WI38 (cell line): Measurements from ENCODE around the gene CTSV.
"Not testable (repeated sequence)": the region's sequence is repeated elsewhere in the genome, so short reads cannot be mapped to it uniquely, and the experiment has no call there.

ENCODE experiments used
- H3K4me3 ChIP-seq: 2 replicates; pipeline ENCODE4 v1.5.1; 2011; ENCODE audit warnings: low read depth, mild to moderate bottlenecking, control low read depth, low read length
- TF ChIP-seq, protein P1 (sequence below): IDR thresholded peaks from 2 replicates; pipeline ENCODE4 v1.5.1; 2012; ENCODE audit warnings: low read depth, mild to moderate bottlenecking, control low read depth, low read length

Gene CTSV

DNA sequence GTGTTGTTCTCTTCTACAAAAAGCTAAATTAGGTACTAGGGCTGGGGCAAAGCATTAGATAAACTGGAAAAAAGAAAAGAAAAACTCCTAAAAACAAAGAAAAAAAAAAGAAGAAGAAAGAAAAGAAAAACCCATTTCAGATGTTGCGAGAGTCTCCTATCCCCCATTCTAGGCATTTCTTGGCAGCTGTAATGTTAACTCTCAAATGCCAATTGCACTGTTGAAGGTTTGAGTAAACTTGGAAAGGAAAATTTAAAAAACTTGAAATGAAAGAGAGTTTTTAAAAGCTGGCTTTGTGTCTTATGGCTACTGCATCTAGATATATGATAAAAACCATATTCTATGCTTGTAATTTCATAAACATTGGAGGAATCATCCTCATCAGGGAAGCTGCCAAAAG, 34.6 kb upstream of the CTSV start:
- no peak overlapping the region for H3K4me3 ChIP-seq
- TF ChIP-seq, protein P1, sequence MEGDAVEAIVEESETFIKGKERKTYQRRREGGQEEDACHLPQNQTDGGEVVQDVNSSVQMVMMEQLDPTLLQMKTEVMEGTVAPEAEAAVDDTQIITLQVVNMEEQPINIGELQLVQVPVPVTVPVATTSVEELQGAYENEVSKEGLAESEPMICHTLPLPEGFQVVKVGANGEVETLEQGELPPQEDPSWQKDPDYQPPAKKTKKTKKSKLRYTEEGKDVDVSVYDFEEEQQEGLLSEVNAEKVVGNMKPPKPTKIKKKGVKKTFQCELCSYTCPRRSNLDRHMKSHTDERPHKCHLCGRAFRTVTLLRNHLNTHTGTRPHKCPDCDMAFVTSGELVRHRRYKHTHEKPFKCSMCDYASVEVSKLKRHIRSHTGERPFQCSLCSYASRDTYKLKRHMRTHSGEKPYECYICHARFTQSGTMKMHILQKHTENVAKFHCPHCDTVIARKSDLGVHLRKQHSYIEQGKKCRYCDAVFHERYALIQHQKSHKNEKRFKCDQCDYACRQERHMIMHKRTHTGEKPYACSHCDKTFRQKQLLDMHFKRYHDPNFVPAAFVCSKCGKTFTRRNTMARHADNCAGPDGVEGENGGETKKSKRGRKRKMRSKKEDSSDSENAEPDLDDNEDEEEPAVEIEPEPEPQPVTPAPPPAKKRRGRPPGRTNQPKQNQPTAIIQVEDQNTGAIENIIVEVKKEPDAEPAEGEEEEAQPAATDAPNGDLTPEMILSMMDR, result no peak

DNA sequence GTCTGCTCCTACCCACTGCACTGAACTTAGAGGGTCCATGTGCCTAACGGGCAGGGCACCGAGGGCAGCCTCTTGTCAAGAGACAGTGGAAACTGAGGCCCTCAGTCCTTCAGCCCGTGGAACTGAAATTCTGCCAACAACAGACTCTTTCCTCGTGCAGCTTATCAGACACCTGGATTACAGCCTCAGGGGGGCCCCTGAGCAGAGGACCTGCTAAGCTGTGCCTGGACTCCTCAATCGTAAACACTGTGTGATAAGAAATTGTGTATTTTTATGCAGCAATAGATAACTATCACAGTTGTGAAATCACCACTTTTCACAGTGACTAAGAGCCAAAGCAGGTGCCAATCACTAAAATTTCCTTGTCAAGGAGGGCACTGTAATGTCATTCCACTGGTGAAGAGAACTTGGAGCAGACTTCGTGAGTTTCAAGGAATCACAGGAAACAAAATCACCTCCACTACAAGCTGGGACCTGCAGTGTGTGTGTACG, 33.4 kb upstream of the CTSV start:
- TF ChIP-seq, protein P1, result no peak
- no peak overlapping the region for H3K4me3 ChIP-seq

- not testable (repeated sequence) for H3K4me3 ChIP-seq
These were observed 31.4 kb upstream of the CTSV start for GRCh38 chr9:97070325-97070724.

DNA sequence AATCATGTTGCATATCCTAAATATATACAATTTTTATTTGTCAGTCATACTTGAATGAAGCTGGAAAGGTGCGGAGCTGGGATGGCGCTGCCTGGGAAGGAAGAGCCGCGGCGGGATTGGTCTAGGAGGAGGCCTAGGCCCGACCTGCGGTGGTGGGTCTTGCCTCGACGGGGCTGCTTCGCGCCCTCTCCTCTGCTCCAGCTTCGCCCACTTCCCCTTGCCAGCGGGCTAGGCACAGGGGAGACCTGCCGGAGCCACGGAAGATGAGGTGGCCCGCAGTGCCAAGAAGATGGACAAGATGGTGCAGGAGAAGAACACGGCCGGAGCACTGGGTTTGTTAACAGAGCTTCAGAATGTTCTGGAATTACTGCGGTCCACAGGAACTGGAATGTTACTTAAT, 28.5 kb upstream of the CTSV start:
- H3K4me3 ChIP-seq, result no peak overlapping the region
- TF ChIP-seq, protein P1, result no peak

- no peak overlapping the region for H3K4me3 ChIP-seq
- TF ChIP-seq, protein P1, result no peak
These were observed 25.2 kb upstream of the CTSV start for GRCh38 chr9:97064176-97064575.

GRCh38 chr9:97060796-97061195, 21.9 kb upstream of the CTSV start:
- H3K4me3 ChIP-seq, result no peak overlapping the region
- TF ChIP-seq, protein P1, result no peak

DNA sequence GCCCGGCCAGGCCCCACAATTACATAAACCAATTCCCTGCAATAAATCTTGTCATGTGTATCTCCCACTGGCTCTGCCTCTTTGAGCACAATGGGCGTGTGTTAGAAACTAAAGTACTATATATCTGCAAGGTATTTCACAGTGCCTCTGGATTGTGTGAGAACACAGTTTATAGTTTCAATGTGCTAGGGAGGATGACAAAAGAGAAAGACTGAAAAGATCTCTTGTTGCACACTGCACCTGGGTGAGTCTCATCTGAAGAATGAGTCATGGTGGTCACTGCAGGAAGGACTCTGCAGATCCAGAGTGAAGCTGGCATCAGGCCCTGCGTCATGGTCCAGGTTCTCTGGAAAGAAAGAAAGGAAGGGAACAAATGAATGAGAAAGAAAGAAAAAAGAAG, 20.7 kb upstream of the CTSV start:
- TF ChIP-seq, protein P1, result no peak
- no peak overlapping the region for H3K4me3 ChIP-seq

GRCh38 chr9:97057651-97058050, 18.7 kb upstream of the CTSV start:
- no peak overlapping the region for H3K4me3 ChIP-seq
- TF ChIP-seq, protein P1, result no peak

- not testable (repeated sequence) for H3K4me3 ChIP-seq
These were observed 16.9 kb upstream of the CTSV start for GRCh38 chr9:97055891-97056290.
